ENCODE results near the gene RGS17. TPM values are rescaled to one million over a fixed set of nuclear protein-coding genes. Genes with fewer than 3 reads are reported as not detected.
"Not testable (repeated sequence)": the region's sequence is repeated elsewhere in the genome, so short reads cannot be mapped to it uniquely, and the experiment has no call there.

RGS17 gene
- total and polyA plus RNA-seq, 10 of the 15 experiments (the other 5 are each of a cell fraction or from before 2014, with no cell fraction given): 0.06 to 0.29 (median 0.14) TPM; not detected in 4

DNA sequence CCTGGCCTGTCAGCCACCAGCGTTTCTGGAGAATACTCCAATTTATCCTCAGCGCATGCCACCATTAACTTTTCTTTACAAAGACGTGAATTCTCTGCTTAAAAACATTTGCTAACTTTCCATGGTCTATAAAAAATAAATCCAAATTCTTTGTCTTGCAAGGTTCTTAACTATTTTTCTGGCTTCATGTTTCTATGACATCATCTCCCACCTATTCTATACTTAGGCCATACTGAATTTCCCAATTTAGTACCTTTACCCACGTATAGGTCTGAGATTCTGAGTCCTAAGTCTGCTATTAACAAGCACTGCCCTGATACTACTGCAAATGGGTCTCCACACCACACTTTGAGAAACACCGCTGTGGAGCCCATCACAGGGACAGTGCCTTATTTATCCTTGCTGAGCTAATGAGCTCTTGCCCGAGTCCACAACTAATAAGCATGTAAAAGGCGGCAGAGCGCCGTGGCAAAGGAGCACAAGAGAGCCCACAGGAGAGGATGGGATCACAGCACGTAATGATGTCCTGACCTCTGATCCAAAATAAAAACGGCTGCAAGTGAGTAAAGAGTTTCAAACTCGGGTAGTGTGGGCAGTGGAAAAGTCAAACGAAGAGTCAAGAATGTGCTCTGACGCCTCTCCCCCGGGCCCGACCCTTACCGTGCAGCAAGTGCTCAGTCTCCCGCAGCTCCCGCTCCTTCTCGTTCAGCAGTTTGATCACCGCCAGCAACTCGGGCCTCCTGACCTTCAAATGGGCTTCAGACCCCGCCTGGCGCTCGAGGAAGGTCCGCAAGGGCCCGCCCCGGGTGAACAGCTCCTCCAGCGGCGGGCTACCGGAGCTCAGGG lies 129.1 kb downstream of the RGS17 start (continued):
- no peak for TF ChIP-seq ZNF217 (IDR thresholded peaks at IDR 0.05)
- TF ChIP-seq CREM (IDR thresholded peaks at IDR 0.05; ENCODE audit: low read depth): no peak
- TF ChIP-seq TCF12 (IDR thresholded peaks at IDR 0.05; ENCODE audit: low read depth, low read length): no peak
- TF ChIP-seq ATF7 (IDR thresholded peaks at IDR 0.05; ENCODE audit: low read depth): peak; percentile 89
- 0 out of 2 replicates have a peak, but pooled peaks have one; percentile 27 for TF ChIP-seq PML (IDR thresholded peaks at IDR 0.05; ENCODE audit: low read length)
- TF ChIP-seq MTA3 (IDR thresholded peaks at IDR 0.05; ENCODE audit: borderline replicate concordance, low read length): no peak
- TF ChIP-seq NR2F1 (conservative IDR thresholded peaks at IDR 0.05): no peak; the same call in none of the 2 replicates
- no peak for TF ChIP-seq NFXL1 (IDR thresholded peaks at IDR 0.05; ENCODE audit: borderline replicate concordance)

DNA sequence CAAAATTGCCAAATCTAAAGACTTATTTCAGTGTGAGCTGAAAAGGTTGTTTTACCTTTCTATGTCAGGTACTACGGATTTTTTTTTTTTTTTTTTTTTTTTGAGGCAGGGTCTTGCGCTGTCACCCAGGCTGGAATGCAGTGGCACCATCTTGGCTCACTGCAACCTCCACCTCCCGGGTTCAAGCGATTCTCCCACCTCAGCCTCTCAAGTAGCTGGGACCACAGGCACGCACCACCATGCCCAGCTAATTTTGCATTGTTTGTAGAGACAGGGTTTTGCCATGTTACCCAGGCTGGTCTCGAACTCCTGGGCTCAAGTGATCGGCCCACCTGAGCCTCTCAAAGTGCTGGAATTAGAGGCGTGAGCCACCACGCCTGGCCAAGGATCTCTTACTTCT lies 130.3 kb downstream of the RGS17 start:
- intact Hi-C loops (cut with micrococcal nuclease; ENCODE audit: unreplicated experiment): not testable (repeated sequence)

More for the DNA sequence above, 130.3 kb downstream of the RGS17 start:
- Histone ChIP-seq H3K4me2 (ENCODE audit: control insufficient read depth, insufficient read depth) (peak overlapping the region; percentile 80), H3K79me2 (ENCODE audit: control insufficient read depth, insufficient read depth, low read length) (peaks cover 65% of the 10 kb centered on the region), H3K4me3 (peak overlapping the region; percentile 84)
- ChIA-PET RAD21 (ENCODE audit: unreplicated experiment) (interaction anchor here (1.0 to 3.5 kb wide), 6 partner anchors 10 to 104 kb away, joined by 3 to 22 read pairs (median 4); partner anchors contain the start of gene FBXO5), CTCF (interaction anchor here (0.6 to 1.6 kb wide), 9 partner anchors 10 to 1253 kb away, joined by 3 to 6 read pairs (median 3); no protein-coding TSS in a partner anchor), POLR2A (interaction anchor here (0.7 to 7.9 kb wide), 6 partner anchors 10 to 358 kb away, joined by 3 to 101 read pairs (median 9); partner anchors contain the start of gene FBXO5), SMC1A (ENCODE audit: uncharacterized antibody, unreplicated experiment) (interaction anchor here (1.2 to 3.0 kb wide), 6 partner anchors 9 to 27 kb away, joined by 3 to 26 read pairs (median 8); partner anchors contain the start of gene FBXO5)
- BruUV-seq (replicated peaks); ATAC-seq; H2AFZ ChIP-seq (ENCODE audit: control insufficient read depth, low read depth, low read length); FAIRE-seq; H4K20me1 ChIP-seq (ENCODE audit: control insufficient read depth, insufficient read depth); H3K4me1 ChIP-seq (ENCODE audit: control insufficient read depth, insufficient read depth, low read length); H3K9ac ChIP-seq (ENCODE audit: control insufficient read depth, insufficient read depth, low read length); H3K36me3 ChIP-seq (ENCODE audit: control insufficient read depth in 2 of 2, insufficient read depth in 2 of 2, low read length in 1 of 2); H3K9me3 ChIP-seq (replicated peaks; ENCODE audit: control insufficient read depth, insufficient read depth, low read length); H3K27me3 ChIP-seq (replicated peaks in 1 of 2; ENCODE audit: control insufficient read depth in 2 of 2, insufficient read depth in 2 of 2, low read length in 1 of 2); in situ Hi-C loops (cut with MboI); DNase-seq (ENCODE audit: low read depth, low spot score); H3K27ac ChIP-seq (ENCODE audit: control insufficient read depth, insufficient read depth): not testable (repeated sequence)
- TF ChIP-seq, protein P1, sequence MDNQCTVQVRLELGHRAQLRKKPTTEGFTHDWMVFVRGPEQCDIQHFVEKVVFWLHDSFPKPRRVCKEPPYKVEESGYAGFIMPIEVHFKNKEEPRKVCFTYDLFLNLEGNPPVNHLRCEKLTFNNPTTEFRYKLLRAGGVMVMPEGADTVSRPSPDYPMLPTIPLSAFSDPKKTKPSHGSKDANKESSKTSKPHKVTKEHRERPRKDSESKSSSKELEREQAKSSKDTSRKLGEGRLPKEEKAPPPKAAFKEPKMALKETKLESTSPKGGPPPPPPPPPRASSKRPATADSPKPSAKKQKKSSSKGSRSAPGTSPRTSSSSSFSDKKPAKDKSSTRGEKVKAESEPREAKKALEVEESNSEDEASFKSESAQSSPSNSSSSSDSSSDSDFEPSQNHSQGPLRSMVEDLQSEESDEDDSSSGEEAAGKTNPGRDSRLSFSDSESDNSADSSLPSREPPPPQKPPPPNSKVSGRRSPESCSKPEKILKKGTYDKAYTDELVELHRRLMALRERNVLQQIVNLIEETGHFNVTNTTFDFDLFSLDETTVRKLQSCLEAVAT (IDR thresholded peaks at IDR 0.05): peak; percentile 60; the same call in 1 of the 2 replicates
- WGBS (ENCODE audit: insufficient coverage, insufficient replicate concordance, low lambda C conversion rate, missing lambda C conversion rate): 88% methylated on average over 6 of the region's 9 CpGs
